ENCODE data around the gene AVEN. TPM values are rescaled to one million over a fixed set of nuclear protein-coding genes. Genes with fewer than 3 reads are reported as not detected.
"Not testable (repeated sequence)": the region's sequence is repeated elsewhere in the genome, so short reads cannot be mapped to it uniquely, and the experiment has no call there.

AVEN gene, protein sequence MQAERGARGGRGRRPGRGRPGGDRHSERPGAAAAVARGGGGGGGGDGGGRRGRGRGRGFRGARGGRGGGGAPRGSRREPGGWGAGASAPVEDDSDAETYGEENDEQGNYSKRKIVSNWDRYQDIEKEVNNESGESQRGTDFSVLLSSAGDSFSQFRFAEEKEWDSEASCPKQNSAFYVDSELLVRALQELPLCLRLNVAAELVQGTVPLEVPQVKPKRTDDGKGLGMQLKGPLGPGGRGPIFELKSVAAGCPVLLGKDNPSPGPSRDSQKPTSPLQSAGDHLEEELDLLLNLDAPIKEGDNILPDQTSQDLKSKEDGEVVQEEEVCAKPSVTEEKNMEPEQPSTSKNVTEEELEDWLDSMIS
- 13.0 TPM for polyA plus RNA-seq (ENCODE audit: insufficient read length)
- long read RNA-seq, donor 1, transcript AVEN-201 (6 exons, 1,605 nt), result major isoform, 5 of 5 reads
- long read RNA-seq, donor 1, partial matches to known transcripts, result 0 of 5 reads
- long read RNA-seq, donor 1, other reads (novel, unspliced or antisense), result 0 of 5 reads
- long read RNA-seq, donor 2, transcript AVEN-201 (6 exons, 1,605 nt), result major isoform, 13 of 13 reads
- long read RNA-seq, donor 2, partial matches to known transcripts, result 0 of 13 reads
- long read RNA-seq, donor 2, other reads (novel, unspliced or antisense), result 0 of 13 reads
- long read RNA-seq, donor 3, partial matches to known transcripts, result 0 of 4 reads
- long read RNA-seq, donor 3, other reads (novel, unspliced or antisense), result 0 of 4 reads
- long read RNA-seq, donor 4, result 0 reads
- long read RNA-seq, donor 5, transcript AVEN-201 (6 exons, 1,605 nt), result major isoform, 11 of 11 reads
- long read RNA-seq, donor 5, partial matches to known transcripts, result 0 of 11 reads
- long read RNA-seq, donor 5, other reads (novel, unspliced or antisense), result 0 of 11 reads
- long read RNA-seq, donor 6, transcript AVEN-201 (6 exons, 1,605 nt), result major isoform, 6 of 6 reads
- long read RNA-seq, donor 6, partial matches to known transcripts, result 0 of 6 reads
- long read RNA-seq, donor 6, other reads (novel, unspliced or antisense), result 0 of 6 reads
- long read RNA-seq, donor 7, transcript AVEN-201 (6 exons, 1,605 nt), result major isoform, 13 of 13 reads
- long read RNA-seq, donor 7, partial matches to known transcripts, result 0 of 13 reads
- long read RNA-seq, donor 7, other reads (novel, unspliced or antisense), result 0 of 13 reads
- long read RNA-seq, donor 8, partial matches to known transcripts, result 0 of 2 reads
- long read RNA-seq, donor 8, other reads (novel, unspliced or antisense), result 0 of 2 reads

- no peak for DNase-seq
Measured at GRCh38 chr15:34038871-34039789, at the start of gene AVEN. AVEN (minus strand) TSS chr15:34039204; CDS start chr15:34039046, 158 bp downstream.

DNA sequence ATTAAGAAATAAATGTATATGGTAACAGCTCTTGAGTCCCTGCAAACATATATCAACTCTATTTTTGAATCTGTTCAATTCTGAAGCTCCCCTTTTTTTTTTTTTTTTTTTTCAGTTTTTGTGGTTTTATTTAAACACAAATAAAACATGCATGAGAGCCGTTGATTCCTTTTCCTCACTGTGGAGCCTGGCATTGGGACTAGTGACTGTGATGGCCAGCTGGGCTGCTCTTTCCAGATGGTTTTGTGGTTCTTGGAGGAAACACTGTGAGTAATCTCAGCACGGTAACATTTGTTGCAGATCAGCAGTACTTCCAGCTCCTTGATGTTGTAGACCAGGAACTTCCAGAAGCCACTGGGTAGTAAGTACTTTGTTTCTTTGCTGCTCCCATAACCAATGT is 46.7 kb upstream of the AVEN start:
- no peak for DNase-seq

DNA sequence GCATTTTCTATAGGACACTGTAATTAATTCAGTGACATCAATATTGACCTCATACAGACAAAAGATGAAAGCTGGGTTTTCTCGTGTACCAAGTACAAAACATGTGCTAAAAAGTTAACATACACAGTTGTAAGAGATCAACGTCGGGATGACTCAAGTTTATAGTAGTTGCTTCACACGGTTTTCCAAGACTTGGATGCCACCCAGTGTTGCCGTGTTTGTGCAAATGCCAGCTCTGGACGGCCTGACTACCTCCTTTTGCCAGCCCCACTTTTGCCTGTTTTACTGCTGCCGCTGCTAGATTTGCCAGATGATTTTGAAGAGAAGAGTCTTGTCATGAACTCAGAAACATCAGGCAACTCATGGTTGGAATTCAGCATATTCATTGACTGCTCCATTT is 45.1 kb upstream of the AVEN start:
- no peak for DNase-seq

DNA sequence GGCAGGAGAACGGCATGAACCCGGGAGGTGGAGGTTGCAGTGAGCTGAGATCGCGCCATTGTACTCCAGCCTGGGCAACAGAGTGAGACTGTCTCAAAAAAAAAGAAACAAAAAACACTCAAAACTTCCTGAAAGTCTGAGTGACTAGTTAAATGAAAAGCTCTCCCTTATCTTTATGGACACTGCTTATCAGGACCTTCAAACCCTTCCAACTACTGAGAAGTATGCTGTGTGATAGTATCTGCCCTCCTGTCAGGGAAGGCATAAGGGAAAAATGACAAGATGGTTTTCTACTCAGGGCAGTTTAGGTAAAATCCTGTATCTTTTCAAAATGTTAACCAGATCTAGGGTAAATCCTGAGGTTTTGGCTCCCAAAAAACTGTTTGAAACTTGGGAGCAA is 40.9 kb upstream of the AVEN start:
- no peak for DNase-seq

DNA sequence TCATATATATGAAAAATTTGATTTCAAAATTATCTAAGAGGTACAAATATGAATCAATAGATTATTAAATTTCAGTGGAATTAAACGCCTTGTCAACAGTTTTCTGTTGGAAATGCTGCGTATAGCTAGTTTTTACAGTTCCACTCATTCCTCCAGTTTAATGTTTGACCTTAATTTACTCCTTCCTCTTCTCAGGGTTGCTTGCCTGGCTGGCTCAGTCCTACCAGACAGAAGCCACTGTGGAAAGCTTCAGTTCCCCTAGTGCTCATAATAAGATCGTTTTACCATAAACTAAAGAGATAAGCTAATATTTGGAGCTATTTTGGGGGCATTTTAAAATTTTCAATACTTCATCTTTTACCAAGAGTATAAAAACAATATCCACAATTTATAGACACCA is 39.9 kb upstream of the AVEN start:
- no peak for DNase-seq

DNA sequence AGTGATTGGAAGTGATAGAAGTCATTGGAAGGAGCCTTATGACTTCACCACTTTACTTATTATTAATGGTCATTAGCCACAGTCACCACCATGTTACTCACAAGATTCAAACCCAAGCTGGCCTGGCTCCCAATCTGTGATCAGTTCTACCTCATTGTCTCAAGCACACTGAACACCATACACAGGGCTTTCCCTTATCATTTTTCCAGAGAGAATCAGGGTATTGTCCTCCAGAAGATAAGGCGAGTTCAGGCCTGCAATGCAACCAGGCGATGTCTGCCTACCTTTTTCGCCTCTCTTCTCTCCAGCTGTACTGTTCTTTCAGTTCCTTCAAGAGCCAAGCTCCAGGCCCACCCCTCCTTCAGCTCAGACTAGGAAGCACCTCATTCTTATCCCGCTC is 37.8 kb upstream of the AVEN start:
- no peak for DNase-seq

- no peak for DNase-seq
Measured at GRCh38 chr15:34070003-34070402, 31.0 kb upstream of the AVEN start.

GRCh38 chr15:34065941-34066340 is 26.9 kb upstream of the AVEN start:
- DNase-seq, result no peak

- DNase-seq, result no peak
Measured at GRCh38 chr15:34065261-34065660, 26.3 kb upstream of the AVEN start.

GRCh38 chr15:34064438-34064837 is 25.4 kb upstream of the AVEN start:
- DNase-seq, result no peak

GRCh38 chr15:34059946-34060345 is 20.9 kb upstream of the AVEN start:
- no peak for DNase-seq

DNA sequence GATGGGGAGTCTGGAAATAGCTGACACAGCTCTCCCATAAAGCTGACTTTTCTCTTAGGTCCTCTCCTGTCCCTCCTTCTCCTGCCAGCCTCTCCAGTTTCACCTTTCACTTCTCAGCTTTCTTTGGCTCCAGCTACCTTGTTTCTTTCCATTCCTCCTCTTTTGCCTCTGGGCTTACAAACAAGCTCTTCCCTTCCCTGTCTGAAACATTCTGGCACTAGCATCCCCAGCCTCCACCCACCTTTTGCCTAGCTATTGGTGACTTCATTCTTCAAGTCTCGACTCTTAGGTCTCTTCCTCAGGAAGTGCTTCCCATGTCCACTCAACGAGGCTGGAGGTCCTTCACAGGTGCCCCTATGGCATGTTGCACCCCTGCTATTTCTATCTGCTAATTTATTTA is 20.5 kb upstream of the AVEN start:
- DNase-seq, result no peak

DNA sequence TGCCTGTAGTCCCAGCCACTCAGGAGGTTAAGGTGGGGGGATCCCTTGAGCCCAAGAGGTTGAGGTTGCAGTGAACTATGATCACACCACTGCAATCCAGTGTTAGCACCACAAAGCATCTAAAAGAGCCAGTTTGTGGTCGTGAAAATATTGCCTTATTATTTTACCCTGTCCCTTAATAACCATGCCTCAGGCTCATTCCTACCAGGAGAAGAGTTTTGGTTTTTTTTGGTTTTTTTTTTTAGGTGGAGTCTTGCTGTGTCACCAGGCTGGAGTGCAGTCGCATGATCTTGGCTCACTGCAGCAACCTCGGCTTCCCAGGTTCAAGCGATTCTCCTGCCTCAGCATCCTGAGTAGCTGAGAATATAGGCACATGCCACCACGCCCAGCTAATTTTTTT is 17.9 kb upstream of the AVEN start:
- DNase-seq, result no peak

DNA sequence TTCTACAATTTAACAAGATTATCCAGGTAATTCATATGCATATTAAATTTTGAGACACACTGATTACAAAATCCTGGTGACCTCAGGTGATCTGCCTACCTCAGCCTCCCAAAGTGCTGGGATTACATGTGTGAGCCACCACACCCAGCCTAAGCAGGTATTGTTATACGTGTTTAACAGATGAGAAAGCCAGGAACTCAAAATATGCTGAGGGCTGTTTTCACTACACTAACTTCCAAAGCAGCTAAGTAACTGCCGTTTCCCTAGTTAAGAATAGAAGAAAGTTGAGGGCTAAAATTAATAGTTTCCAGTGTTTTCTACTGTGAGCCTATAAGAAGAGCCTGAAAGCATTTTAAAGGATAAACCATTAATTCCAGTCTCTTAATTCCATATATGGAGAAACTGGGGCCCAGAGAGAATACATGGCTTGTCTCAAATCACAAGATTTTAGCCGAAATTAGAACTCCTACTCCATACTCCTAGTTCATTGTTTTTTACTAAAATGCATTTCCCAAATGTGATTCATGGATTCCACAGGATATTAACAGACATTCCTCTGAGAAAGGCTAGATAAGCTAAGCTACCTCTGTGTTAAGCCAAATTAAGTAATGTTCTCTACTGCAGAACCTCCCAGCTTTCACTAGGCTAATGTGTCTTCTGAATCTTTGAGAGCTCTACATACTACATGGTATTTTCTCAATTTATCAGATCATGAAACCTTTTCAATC is 17.0 kb upstream of the AVEN start:
- DNase-seq, result no peak

DNA sequence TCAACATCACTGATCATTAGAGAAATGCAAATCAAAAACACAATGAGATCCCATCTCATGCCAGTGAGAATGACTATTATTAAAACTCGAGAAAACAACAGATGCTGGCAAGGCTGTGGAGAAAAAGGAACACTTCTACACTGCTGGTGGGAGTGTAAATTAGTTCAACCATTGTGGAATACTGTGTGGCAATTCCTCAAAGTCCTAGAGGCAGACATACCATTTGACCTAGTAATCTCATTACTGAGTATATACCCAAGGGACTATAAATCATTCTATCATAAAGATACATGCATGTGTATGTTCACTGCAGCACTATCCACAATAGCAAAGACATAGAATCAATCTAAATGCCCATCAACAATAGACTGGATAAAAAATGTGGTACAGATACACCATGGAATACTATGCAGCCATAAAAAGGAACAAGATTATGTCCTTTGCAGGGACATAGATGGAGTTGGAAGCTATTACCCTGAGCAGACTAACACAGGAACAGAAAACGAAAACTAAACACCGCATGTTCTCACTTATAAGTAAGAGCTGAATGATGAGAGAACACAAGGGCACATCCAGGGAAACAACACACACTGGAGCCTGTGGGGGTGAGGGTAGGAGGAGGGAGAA is 15.2 kb upstream of the AVEN start:
- DNase-seq, result no peak

GRCh38 chr15:34050385-34050784 is 11.4 kb upstream of the AVEN start:
- DNase-seq, result not testable (repeated sequence)

GRCh38 chr15:34049112-34049511 is 10.1 kb upstream of the AVEN start:
- no peak for DNase-seq

DNA sequence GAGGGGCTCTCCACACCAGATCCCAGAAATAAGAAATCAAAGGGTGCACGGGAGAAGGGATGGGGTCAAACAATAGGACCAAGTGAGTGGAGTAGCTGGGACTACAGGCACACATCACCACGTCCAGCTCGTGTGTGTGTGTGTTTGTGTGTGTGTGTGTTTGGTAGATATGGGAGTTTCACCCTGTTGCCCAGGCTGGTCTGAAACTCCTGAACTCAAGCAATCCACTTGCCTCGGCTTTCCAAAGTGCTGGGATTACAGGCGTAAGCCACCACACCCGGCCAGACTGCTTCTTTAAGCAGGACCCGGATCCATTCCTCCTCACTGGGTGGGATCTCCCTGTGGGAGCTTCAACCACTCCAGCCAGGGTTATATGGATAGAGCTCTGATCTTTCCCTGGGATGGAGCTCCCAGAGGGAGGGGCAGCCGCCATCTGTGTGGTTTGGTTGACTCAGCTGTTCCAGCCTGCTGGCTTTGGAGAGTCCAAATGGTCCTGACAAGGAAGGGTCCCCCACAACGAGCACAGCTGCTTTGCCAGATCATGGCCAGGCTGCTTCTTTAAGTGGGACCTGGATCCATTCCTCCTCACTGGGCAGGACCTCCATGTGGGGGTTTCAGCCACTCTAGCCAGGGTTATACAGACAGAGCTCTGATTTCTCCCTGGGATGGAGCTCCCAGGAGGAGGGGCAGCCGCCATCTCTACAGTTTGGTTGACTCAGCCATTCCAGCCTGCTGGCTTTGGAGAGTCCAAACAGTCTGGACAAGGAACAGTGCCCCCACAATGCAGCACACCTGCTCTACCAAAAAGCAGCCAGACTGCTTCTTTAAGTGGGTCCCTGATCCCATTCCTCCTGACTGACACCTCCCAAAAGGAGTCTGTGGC is 9.1 kb upstream of the AVEN start:
- no peak for DNase-seq

Measured in left kidney (tissue), 8 donors.